ENCODE measurements around the gene SLC16A3.

Gene SLC16A3

GRCh38 chr17:82229698-82230608 is 1.1 kb downstream of the SLC16A3 start:
- TF ChIP-seq CTCF (IDR thresholded peaks at IDR 0.05; ENCODE audit: low read length, missing control alignments) = no peak
- H3K4me3 ChIP-seq (replicated peaks; ENCODE audit: low read depth, low read length) = peak overlapping the region; percentile 92
- DNase-seq (ENCODE audit: low read depth) = no peak

- H3K4me3 ChIP-seq (replicated peaks; ENCODE audit: low read depth, low read length) = peak overlapping the region; percentile 92
- DNase-seq (ENCODE audit: low read depth) = peak; percentile 91
- peak; percentile 20 for TF ChIP-seq CTCF (IDR thresholded peaks at IDR 0.05; ENCODE audit: low read length, missing control alignments)
Measured at GRCh38 chr17:82230609-82231311, 1.9 kb downstream of the SLC16A3 start.

- TF ChIP-seq CTCF (IDR thresholded peaks at IDR 0.05; ENCODE audit: low read length, missing control alignments) = no peak
- DNase-seq (ENCODE audit: low read depth) = no peak
- H3K4me3 ChIP-seq (replicated peaks; ENCODE audit: low read depth, low read length) = peak overlapping the region; percentile 92
Measured at GRCh38 chr17:82231312-82231561, 2.4 kb downstream of the SLC16A3 start.

- peak overlapping the region; percentile 92 for H3K4me3 ChIP-seq (replicated peaks; ENCODE audit: low read depth, low read length)
- no peak for TF ChIP-seq CTCF (IDR thresholded peaks at IDR 0.05; ENCODE audit: low read length, missing control alignments)
- DNase-seq (ENCODE audit: low read depth) = peak; percentile 89
Measured at GRCh38 chr17:82231562-82232321, 2.9 kb downstream of the SLC16A3 start.

- no peak for TF ChIP-seq CTCF (IDR thresholded peaks at IDR 0.05; ENCODE audit: low read length, missing control alignments)
- H3K4me3 ChIP-seq (replicated peaks; ENCODE audit: low read depth, low read length) = peak overlapping the region; percentile 92
- DNase-seq (ENCODE audit: low read depth) = no peak
Measured at GRCh38 chr17:82232322-82232820, 3.5 kb downstream of the SLC16A3 start.

GRCh38 chr17:82232876-82233785 is 4.3 kb downstream of the SLC16A3 start:
- no peak overlapping the region for H3K4me3 ChIP-seq (replicated peaks; ENCODE audit: low read depth, low read length)
- DNase-seq (ENCODE audit: low read depth) = no peak
- no peak for TF ChIP-seq CTCF (IDR thresholded peaks at IDR 0.05; ENCODE audit: low read length, missing control alignments)

Data from fibroblast of pulmonary artery (primary cell).